ENCODE data around the gene EARS2. TPM values are rescaled to one million over a fixed set of nuclear protein-coding genes. Genes with fewer than 3 reads are reported as not detected.

Gene EARS2
- total RNA-seq, 4 donors from 2014 or later, result 30.9 to 54.4 (median 50.7) TPM

DNA sequence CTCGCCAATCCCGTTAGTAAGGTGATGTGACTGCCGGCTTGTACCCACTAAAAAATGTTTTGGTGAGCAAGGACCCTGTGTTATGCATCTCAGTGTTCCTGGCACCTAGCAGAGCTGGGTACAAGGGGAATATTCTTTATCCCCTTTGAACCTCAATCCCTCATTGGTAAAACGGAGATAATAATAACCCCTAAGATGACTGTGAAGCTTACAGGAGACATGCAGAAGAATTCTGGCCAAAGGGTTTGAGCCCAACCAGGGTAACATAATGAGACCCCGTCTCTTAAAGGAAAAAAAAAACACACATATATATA, 47.8 kb downstream of the EARS2 start:
- no peak for DNase-seq
- 0 to 1% methylated on average over 5 of the region's 5 CpGs for WGBS, 2 donors
- TF ChIP-seq POLR2A (IDR thresholded peaks at IDR 0.05), result no peak
- TF ChIP-seq, protein P1, sequence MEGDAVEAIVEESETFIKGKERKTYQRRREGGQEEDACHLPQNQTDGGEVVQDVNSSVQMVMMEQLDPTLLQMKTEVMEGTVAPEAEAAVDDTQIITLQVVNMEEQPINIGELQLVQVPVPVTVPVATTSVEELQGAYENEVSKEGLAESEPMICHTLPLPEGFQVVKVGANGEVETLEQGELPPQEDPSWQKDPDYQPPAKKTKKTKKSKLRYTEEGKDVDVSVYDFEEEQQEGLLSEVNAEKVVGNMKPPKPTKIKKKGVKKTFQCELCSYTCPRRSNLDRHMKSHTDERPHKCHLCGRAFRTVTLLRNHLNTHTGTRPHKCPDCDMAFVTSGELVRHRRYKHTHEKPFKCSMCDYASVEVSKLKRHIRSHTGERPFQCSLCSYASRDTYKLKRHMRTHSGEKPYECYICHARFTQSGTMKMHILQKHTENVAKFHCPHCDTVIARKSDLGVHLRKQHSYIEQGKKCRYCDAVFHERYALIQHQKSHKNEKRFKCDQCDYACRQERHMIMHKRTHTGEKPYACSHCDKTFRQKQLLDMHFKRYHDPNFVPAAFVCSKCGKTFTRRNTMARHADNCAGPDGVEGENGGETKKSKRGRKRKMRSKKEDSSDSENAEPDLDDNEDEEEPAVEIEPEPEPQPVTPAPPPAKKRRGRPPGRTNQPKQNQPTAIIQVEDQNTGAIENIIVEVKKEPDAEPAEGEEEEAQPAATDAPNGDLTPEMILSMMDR (IDR thresholded peaks at IDR 0.05), result no peak
- intact Hi-C loops (cut with DNase I), result no loop called here
- peaks cover 39 to 50% of the 10 kb centered on the region in 2 donors for H3K4me1 ChIP-seq
- H3K36me3 ChIP-seq, result no peaks in the 10 kb centered on the region
- H3K27ac ChIP-seq, result peak overlapping the region; percentile 80 to 94 (median 93)
- no peaks in the 10 kb centered on the region for H3K9me3 ChIP-seq
- H3K4me3 ChIP-seq (replicated peaks in 1 of 3), result peak overlapping the region in 2 of 3 donors; percentile 78 to 95
- no peaks in the 10 kb centered on the region for H3K27me3 ChIP-seq

DNA sequence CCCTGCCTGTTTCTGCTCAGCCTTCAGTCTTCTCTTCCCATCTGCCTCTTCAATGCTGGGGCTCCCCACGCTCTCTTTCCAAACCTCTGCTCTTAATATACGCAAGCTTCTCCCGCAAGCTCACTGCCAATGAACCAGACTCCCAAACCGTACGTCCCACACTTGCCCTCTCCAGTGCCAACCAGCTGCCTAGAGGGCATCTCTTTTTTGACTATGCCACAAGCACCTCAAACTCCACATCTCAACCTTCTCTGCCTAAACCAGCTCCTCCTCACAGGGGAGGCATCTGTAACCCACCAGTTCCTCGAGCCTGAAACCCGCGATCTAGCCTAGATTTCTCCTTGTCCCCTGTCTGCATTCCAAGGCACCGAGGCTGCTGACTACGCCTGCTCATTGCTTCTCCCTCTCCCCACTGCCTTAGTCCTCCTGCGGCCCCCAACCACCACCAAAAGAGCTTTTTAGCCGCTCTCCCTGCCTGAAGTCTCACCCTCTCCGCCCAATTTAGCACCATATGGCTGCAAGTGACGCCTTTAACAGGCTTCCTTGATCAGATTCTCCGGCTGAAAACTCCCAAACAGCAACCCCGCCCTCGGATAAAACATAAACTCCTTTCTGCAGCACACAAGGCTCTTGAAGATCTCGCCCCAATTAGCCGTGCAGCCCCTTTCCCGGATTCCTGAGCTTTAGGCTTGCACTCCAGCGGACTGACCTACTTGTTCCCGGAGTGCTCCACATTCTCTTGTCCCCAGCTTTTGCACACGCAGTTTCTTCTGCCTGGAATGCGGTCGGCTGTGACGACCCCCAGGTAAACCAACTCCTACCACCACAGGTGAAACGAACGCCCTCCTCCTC, 48.3 kb downstream of the EARS2 start:
- no peak for TF ChIP-seq POLR2A (IDR thresholded peaks at IDR 0.05)
- TF ChIP-seq, protein P1 (IDR thresholded peaks at IDR 0.05), result no peak
- no peaks in the 10 kb centered on the region for H3K27me3 ChIP-seq
- peak; percentile 55 to 63 for DNase-seq
- peak overlapping the region; percentile 80 to 94 (median 93) for H3K27ac ChIP-seq
- H3K9me3 ChIP-seq, result no peaks in the 10 kb centered on the region
- WGBS, 2 donors, result 15 to 17% methylated on average over 28 of the region's 28 CpGs
- peaks cover 44 to 56% of the 10 kb centered on the region in 2 donors for H3K4me1 ChIP-seq
- intact Hi-C loops (cut with DNase I), result no loop called here
- peak overlapping the region; percentile 41 to 95 (median 78) for H3K4me3 ChIP-seq (replicated peaks in 1 of 3)
- no peaks in the 10 kb centered on the region for H3K36me3 ChIP-seq

DNA sequence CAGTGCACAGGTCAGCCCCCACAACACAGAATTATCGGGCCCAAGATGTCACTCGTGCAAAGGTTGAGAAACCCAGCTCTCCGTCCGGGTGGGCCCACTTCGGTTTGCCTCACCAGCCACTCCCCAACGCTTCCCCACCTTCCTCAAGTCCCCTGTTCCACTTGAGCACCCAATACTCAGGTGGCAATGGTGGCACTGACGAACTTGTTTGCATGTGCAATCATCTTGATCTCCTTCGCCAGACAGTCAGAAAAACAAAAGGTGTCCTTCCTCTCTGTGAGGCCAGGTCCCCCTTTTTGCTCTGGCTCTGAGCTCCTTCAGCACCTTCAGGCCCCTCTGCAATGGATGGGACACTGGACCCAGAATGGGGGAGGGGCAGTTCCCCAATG, 50.5 kb downstream of the EARS2 start:
- Histone ChIP-seq H3K27ac (peak overlapping the region; percentile 51 to 94 (median 76)), H3K27me3 (no peaks in the 10 kb centered on the region), H3K4me3 (replicated peaks in 1 of 3) (no peak overlapping the region), H3K36me3 (no peaks in the 10 kb centered on the region), H3K4me1 (peaks cover 63 to 72% of the 10 kb centered on the region in 2 donors), H3K9me3 (no peaks in the 10 kb centered on the region)
- TF ChIP-seq, protein P1 (IDR thresholded peaks at IDR 0.05), result no peak
- no peak for TF ChIP-seq POLR2A (IDR thresholded peaks at IDR 0.05)
- no peak for DNase-seq
- 58 to 59% methylated on average over 8 of the region's 8 CpGs for WGBS, 2 donors
- intact Hi-C loops (cut with DNase I), result no loop called here

DNA sequence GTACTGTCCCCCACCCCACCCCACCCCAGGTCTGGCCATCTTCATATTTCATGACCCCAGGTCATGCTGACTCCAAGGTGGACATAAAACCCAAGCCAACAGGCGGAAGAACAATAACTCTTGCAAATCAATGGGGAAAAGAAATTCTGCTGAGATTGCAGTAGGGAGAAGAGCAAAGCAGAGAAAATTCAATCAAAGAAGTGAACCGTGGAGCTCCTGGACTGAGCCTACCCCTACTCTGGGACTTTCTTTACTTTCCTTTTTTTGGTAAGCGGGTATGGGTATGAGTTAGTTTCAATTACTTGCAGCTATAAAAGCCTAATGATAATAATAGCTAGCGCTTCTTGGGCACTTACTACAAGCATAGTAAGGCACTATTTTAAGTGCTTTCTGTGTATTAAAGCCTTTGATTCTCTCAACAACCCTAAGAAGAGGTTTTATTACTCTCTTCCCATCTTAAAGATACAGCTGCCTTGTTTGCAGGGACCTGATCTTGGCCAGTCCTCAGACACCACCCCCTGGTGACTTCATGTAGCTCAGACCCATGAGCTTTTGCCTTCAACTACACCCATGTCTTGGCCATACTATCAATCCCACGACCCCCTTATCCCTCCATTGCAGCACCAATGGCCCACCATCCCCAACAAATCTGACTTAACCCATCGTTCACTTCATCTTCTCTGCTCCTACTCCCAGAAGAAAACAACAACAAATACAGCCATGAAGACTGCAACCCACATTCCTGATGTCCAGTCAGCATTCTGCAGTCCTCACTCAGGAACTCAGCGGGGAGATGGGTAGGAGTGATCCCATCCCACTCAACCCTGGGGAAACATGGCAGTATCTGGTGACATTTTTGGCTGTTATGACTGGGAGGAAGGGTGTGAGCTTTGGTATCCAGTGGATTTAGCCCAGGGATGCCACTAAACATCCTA, 51.2 kb downstream of the EARS2 start:
- intact Hi-C loops (cut with DNase I), result no loop called here
- Histone ChIP-seq H3K9me3 (no peaks in the 10 kb centered on the region), H3K27ac (peak overlapping the region; percentile 51 to 94 (median 76)), H3K4me1 (peaks cover 69 to 74% of the 10 kb centered on the region in 2 donors), H3K36me3 (no peaks in the 10 kb centered on the region), H3K4me3 (replicated peaks in 1 of 3) (no peak overlapping the region), H3K27me3 (no peaks in the 10 kb centered on the region)
- WGBS, 2 donors, result 56 to 63% methylated on average over 7 of the region's 7 CpGs
- DNase-seq, result no peak
- TF ChIP-seq, protein P1 (IDR thresholded peaks at IDR 0.05), result peak in 1 of 6 experiments; percentile 29
- TF ChIP-seq POLR2A (IDR thresholded peaks at IDR 0.05), result no peak
